Tongue (tissue), 2 donors: ENCODE data around the gene SETD1A. TPM values are rescaled to one million over a fixed set of nuclear protein-coding genes. Genes with fewer than 3 reads are reported as not detected.

ENCODE experiments used
- DNase-seq: peaks from one replicate; pipeline ENCODE4 v3.0.0-alpha.2; 2015
- total RNA-seq: library from RNA; depleted of rRNA; stranded (reverse); fragments of >200 nt; gene quantifications from one replicate; pipeline ENCODE4 v1.2.3, GENCODE V29; 2014

SETD1A gene
- total RNA-seq, 1 donor from 2014 or later: 4.6 TPM

DNA sequence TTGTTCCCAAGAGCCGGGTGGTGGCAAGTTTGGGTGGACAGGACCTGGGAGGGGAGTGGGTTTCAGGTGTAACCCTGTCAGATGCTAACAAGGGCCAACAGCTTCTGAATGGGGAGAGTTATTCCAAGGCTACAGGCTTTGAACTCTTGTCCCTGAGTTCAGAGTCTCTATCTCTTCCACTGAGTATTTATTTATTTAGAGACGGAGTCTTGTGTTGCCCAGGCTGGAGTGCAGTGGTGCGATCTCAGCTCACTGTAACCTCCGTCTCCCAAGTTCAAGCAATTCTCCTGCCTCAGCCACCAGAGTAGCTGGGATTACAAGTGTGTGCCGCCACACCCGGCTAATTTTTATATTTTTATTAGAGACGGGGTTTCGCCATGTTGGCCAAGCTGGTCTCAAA is 2.6 kb upstream of the SETD1A start:
- no peak for DNase-seq

DNA sequence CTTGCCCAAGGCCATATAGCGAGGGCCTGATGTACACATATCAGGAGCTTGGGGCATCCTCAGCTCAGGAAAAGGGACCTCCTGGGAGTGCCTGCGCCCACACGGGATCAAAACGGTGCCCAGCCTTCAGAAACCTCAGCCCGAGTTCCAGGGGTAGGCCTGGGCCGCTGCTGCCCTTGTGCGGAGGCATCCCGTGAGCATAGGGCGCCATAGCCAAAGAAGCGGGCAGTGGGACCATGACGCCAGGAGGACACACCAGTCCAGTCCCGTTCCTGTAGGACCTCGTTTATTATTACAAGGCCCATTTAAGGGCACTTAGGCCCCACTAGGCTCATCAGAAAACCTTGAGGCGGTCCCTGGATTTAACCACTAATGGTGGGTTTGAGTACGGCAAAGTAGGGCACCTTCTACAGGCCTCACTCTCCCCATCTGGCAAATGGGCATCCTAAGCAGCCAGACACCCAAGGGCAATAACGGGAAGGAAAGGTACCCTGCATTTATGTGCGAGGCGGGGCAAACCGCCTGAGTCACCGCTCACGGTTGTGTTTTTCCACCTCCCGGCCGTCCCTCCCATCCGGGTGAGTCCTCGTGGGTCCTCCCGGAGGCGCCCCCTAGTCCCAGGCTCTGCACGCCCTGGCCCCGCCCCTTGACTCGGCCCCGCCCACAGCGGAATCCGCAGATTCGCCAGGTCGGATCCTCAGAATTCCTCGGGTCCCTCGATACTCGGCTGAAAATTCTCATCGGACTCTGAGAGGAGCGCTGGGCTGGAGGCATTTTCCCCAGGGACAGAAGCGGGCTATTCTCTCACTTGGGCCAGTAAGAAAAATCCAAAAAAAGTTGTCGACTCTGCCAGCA is 726 bp upstream of the SETD1A start:
- peak; percentile 89 for DNase-seq

DNA sequence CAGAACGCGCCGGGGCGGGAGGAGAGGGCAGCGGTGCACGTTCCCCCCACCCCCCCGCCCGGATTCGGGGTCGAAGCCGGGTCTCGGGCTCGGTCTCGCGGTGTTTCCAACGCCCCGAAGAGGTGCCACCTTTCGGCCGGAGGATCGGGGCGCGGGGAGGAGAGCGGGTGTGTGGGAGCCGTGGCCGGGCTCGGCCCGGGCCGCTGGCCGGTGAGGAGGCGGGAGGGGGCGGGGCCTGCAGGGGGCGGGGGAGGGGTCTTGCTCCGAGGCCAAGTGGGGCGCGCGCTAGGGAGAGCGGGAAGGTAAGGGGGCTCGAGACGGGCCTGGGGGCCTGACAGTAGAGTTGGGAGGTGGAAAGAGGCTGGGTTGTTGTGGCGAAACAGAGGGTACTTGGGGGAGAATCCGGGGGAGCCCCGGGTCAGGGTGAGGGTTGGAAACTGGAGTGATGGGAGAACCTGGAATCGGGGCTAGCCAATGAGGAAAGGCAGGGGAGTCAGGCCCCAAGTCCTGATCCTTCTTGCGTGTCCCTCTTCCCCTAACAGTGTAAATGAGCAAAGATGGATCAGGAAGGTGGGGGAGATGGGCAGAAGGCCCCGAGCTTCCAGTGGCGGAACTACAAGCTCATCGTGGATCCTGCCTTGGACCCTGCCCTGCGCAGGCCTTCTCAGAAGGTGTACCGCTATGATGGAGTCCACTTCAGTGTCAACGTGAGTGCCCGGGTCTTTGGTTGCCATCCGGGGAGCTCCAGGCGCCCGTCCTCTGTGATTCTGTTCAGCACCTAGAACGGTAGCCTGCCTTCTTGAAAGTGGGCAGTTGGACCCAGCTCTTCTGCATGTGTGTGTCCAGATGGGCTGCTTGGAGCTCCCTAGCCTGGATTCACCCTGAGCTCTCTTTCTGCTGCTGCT is 873 bp downstream of the SETD1A start:
- peak; percentile 61 for DNase-seq

DNA sequence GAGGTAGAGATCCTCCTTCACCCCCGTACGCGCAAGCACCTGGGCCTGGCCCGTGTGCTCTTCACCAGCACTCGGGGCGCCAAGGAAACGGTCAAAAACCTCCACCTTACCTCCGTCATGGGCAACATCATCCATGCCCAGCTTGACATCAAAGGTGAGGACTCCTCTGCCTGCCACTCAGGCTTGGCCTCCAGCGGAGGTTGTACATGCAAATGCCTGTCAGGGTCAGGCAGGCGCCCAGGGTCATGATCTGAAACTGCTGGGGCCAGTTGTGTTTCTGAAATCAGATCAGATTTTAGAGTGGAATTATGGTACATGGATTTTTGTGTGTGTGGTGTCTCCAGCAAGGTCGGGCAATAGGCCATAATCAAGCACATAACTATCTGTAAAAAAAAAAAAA is 3.8 kb downstream of the SETD1A start:
- DNase-seq: no peak

DNA sequence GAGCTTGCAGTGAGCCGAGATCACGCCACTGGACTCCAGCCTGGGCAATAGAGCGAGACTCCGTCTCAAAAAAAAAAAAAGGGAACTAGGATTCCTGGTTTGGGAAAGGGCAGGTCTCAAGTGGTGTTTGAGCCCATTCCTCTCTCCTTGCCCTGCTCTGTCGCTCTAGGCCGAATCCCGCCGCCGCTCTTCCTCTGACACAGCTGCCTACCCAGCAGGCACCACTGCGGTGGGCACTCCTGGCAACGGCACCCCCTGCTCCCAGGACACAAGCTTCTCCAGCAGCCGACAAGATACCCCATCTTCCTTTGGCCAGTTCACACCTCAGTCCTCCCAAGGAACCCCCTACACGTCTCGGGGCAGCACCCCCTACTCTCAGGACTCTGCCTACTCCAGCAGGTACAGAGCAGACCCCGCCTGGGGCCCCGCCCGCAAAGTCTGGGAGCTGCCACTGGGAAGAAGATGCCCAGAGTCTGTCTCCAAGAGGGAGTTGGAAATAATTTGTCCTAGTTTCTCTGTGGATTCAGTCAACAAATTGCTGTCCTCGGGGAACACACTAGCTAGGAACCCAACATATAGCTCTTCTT is 6.5 kb downstream of the SETD1A start:
- DNase-seq: no peak

DNA sequence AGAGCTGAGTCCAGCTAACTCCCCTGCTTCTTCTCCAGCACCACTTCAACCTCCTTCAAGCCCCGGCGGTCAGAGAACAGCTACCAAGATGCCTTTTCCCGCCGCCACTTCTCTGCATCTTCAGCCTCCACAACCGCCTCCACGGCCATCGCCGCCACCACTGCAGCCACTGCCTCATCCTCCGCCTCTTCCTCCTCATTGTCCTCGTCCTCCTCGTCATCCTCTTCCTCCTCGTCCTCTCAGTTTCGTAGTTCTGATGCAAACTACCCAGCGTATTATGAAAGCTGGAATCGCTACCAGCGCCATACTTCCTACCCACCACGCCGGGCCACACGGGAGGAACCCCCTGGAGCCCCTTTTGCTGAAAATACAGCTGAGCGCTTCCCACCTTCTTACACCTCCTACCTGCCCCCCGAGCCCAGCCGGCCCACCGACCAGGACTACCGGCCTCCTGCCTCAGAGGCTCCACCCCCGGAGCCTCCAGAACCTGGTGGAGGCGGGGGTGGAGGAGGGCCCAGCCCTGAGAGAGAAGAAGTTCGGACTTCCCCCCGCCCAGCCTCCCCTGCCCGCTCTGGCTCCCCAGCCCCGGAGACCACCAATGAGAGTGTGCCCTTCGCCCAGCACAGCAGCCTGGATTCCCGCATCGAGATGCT is 7.1 kb downstream of the SETD1A start:
- no peak for DNase-seq

DNA sequence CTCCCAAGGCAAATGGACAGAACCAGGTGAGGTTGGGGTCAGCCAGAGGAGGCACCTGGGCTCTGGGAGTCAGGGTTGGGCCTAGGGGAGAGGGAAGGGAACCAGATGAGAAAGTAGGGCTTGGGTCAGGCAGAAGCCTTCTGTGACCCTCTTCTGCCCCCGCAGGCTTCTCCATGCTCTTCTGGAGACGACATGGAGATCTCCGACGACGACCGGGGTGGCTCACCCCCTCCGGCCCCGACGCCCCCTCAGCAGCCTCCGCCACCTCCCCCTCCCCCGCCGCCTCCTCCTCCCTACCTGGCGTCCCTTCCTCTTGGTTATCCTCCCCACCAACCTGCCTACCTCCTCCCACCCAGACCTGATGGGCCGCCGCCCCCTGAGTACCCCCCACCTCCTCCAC is 7.9 kb downstream of the SETD1A start:
- no peak for DNase-seq

DNA sequence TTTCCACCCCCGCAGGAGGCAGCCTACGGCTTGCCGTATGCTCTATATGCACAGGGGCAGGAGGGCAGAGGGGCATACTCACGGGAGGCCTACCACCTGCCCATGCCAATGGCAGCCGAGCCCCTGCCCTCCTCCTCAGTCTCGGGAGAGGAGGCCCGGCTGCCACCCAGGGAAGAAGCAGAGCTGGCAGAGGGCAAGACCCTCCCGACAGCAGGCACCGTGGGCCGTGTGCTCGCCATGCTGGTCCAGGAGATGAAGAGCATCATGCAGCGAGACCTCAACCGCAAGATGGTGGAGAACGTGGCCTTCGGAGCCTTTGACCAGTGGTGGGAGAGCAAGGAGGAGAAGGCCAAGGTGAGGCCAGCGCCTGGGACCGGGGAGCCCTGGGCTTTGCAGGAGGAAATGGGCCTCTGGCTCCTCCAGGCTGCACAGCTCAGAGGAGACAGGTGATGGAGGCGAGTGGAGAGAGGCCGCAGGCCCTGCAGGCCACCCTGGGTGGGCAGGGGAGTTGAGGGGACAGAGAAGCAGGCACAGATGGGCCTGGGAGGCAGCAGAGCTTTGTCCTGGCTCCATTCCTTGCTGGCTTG is 8.6 kb downstream of the SETD1A start:
- no peak for DNase-seq

DNA sequence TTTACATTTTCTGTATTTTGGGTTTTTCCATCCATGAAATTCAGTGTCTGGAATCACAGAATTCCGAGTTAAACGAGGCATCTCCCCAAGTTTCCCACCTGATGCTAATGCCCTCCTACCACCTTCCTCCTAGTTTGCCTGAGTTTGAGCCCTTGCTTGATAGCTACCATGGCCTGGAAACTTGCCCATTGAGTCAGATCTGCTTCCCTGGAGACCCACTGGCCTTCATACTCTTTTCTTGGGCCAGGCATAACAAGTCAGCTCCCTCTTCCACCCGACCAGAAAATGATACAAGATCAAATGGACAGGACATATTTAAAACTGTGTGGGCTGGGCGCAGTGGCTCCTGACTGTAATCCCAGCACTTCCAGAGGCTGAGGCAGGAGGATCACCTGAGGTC is 10.2 kb downstream of the SETD1A start:
- no peak for DNase-seq

DNA sequence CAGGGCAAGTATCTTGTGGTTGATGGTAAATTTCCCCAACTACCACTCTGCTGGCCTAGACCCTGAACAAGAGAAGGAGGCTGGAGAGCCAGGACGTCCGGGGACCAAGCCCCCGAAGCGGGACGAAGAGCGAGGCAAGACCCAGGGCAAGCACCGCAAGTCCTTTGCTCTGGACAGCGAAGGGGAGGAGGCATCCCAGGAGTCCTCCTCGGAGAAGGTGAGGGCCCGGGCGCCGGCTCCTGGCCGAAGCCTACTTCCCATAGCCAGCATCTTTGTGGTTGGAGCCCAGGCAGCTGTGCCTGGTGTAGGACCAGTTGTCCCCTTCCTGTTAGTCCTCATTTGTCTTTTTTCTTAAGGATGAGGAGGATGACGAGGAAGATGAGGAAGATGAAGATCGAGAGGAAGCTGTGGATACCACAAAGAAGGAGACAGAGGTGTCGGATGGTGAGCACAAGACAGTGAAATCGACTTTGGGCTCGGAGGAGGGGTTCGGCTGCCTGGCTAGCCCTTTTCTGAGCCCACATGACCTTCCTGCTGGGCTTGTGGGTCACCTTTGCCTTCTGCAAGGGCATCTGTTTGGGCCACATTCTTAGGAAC is 11.8 kb downstream of the SETD1A start:
- no peak for DNase-seq

DNA sequence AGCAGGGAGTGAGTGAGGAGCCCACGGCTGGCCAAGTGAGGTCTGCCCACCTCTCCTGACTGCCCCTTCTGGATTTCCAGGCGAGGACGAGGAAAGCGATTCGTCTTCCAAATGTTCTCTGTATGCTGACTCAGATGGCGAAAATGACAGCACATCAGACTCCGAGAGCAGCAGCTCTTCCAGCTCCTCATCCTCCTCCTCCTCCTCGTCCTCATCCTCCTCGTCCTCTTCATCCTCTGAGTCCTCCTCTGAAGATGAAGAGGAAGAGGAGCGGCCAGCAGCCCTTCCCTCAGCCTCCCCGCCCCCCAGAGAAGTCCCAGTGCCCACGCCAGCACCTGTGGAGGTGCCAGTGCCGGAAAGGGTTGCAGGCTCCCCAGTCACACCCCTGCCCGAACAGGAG is 13.7 kb downstream of the SETD1A start:
- no peak for DNase-seq

DNA sequence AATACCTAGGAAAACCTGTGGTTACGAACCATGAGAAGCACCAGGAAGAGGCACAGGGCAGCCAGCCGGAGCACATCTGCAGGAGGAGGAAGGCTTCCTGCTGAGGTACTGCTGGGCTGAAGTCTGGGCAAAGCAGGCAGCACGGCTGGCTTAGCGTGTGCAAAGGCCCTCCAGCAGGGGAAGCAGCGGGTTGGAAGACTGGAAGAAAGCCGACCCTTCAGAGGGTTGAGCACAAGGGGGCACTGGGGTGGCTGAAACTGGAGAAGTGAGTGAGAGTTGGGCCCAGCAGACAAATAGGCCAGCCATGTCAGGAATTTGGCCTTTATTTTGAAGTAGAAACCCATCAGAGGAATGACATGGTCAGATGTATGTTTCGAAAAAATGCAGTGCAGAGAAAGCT is 15.3 kb downstream of the SETD1A start:
- no peak for DNase-seq

DNA sequence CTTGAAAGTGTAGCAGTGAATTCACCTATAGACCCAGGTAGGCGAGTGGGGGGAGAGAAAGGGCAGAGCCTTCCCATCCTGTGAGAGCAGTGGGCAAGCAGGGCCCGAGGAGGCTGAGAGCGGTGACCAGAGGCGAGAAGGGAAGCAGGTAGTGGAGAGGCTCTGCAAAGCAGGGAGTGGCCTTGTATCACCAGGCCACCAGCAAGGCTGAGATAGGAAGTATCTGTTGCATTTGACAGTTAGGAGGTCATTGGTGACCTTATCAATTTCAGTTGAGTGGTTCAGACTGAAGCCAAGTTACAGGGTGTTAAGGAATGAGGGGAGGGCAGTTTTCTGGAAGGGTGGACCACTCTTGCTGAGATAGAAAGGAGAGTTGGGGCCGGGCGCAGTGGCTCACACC is 16.8 kb downstream of the SETD1A start:
- DNase-seq: no peak

DNA sequence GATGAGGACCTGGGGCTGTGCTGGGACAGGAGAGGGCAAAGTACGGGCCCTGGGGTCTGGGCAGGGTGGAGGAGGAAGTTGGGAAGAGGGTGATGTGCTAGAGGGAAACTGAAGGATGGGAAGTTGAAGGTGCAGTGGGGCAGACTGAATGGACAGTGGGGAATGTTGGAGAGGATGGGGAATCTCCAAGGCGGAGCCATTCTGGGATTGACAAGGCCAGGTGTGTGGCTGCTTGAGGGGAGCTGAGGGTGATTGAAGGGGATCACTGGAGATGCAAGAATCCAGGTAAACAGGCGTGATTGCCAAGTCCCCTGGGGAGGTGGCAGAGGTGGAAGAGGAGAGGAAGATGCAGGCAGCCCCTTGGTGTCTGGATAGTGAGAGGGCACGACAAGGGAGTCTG is 18.9 kb downstream of the SETD1A start:
- no peak for DNase-seq

DNA sequence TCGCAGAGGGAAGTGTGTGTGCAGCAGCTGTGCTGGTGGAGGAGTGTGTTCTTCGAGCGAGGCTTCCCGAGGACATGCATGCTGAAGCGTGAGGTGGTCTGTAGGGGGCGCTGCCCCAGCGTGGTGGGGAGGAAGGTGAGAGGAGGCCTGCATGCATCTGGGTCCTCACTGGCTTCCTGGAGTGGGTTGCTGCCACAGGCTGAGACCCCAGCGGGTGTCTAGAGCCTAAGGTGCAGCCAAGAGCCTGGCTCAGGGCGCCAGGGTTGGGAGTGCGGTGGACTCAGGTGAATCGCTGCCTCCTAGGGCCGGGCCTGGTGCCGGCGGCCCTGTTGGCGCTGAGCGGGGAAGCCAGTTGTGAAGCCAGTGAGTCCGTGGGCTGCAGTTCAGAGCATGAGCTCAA is 19.9 kb downstream of the SETD1A start:
- DNase-seq: no peak

DNA sequence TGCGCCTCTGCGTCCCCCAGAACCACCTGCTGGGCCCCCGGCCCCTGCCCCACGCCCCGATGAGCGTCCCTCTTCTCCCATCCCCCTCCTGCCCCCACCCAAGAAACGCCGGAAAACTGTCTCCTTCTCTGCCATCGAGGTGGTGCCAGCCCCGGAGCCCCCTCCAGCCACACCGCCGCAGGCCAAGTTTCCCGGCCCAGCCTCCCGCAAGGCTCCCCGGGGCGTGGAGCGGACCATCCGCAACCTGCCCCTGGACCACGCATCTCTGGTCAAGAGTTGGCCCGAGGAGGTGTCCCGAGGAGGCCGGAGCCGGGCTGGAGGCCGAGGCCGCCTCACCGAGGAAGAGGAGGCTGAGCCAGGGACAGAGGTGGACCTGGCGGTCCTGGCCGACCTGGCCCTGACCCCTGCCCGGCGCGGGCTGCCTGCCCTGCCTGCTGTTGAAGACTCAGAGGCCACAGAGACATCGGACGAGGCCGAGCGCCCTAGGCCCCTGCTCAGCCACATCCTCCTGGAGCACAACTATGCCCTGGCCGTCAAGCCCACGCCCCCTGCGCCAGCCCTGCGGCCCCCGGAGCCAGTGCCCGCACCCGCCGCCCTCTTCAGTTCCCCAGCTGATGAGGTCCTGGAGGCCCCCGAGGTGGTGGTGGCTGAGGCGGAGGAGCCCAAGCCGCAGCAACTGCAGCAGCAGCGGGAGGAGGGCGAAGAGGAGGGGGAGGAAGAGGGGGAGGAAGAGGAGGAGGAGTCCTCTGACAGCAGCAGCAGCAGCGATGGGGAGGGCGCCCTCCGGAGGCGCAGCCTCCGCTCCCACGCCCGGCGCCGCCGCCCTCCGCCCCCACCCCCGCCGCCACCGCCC is 21.8 kb downstream of the SETD1A start:
- DNase-seq: no peak

DNA sequence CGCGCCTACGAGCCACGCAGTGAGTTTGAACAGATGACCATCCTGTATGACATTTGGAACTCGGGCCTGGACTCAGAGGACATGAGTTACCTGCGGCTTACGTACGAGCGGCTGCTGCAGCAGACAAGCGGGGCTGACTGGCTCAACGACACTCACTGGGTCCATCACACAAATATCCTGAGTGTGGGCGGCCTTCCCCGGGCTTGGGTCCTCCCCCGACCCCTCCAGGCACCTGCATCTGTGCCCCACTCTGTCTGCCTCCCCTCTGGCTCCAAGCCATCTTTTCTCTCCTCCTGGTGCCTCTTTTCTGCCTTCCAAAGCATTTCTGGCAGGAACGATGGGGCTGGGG is 22.4 kb downstream of the SETD1A start:
- no peak for DNase-seq

DNA sequence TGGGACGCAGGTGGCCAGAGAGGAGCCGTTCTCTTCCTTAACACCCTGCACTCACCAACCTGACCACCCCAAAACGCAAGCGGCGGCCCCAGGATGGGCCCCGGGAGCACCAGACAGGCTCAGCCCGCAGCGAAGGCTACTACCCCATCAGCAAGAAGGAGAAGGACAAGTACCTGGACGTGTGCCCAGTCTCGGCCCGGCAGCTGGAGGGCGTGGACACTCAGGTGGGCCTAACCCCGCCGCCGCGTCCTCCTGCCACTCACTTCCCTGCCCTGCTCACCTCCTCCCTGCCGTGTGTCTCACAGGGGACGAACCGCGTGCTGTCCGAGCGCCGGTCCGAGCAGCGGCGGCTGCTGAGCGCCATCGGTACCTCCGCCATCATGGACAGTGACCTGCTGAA is 22.9 kb downstream of the SETD1A start:
- DNase-seq: no peak

DNA sequence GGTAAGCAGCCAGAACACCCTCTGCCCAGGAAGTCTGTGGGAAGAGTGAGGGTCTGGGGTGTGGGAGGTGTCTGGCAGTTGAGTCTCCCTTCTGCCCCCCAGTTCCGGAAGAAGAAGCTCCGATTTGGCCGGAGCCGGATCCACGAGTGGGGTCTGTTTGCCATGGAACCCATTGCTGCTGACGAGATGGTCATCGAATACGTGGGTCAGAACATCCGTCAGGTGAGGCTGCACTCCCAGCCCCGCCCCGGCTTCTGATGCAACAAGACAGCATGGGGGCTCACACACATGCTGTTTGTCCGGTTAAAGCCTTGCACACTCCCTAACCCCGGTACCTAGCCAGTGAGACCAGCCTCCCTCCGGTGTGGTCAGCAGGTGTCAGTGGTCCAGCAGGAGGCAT is 23.4 kb downstream of the SETD1A start:
- DNase-seq: no peak

DNA sequence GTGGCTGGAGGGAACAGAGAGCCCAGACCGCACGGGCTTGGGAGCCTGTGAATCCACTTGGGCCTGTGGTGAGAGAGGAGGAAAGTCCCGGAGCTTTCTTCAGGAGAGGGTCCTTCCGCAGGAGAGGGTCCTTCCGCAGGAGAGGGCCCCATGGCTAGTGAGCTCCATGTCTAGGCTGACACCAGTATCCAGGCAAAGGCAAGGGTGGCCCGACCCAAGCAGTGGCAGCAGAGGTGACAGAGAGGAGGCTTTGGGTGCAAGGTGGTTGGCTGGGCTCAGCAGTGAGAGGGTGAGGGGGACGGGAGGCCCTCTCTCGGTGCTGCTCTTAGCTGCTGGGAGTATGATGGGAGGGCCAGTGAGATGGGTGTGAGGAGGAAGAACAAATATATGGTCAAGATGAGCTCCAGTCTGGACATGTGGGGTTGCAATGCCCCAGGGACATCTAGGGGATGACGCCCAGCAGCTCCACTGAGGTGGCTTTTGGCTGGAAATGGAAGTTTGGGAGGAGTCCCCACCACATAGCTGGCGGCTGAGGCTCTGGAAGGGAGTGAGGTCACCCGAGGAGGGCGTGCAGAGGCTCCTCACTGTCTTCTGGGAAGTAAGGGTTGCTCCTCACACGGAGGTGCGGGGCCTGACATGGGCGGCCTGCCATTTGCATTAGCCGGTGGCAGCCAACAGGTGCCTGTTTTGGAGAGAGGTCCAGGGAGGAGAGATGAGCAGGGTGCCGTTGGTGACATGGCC is 25.2 kb downstream of the SETD1A start:
- no peak for DNase-seq
